ENCODE data around the gene CHP1. TPM values are rescaled to one million over a fixed set of nuclear protein-coding genes. Genes with fewer than 3 reads are reported as not detected.
"Not testable (repeated sequence)": the region's sequence is repeated elsewhere in the genome, so short reads cannot be mapped to it uniquely, and the experiment has no call there.

CHP1 gene
- total and polyA plus RNA-seq, 2 of the 8 experiments (the other 6 are each of a cell fraction or from before 2014, with no cell fraction given) = 45.2 to 89.0 TPM

GRCh38 chr15:41259546-41260189 lies 28.6 kb downstream of the CHP1 start (continued):
- TF ChIP-seq POLR2A (IDR thresholded peaks at IDR 0.05; ENCODE audit: control extremely low read depth in 1 of 2, low read depth in 2 of 2, low read length in 2 of 2) (no peak), KDM4A (IDR thresholded peaks at IDR 0.05; ENCODE audit: low read depth, low read length, severe bottlenecking) (no peak), GTF2F1 (IDR thresholded peaks at IDR 0.05; ENCODE audit: borderline replicate concordance, low read depth, low read length) (no peak), CTBP2 (IDR thresholded peaks at IDR 0.05; ENCODE audit: borderline replicate concordance, insufficient read depth, insufficient read length, low read length) (no peak), RNF2 (IDR thresholded peaks at IDR 0.05; ENCODE audit: borderline replicate concordance, low read depth, low read length, missing control alignments, poor library complexity, severe bottlenecking) (no peak), JUND (IDR thresholded peaks at IDR 0.05; ENCODE audit: low read length) (no peak), SUZ12 (IDR thresholded peaks at IDR 0.05; ENCODE audit: low read length) (no peak), MAX (IDR thresholded peaks at IDR 0.05) (no peak)

GRCh38 chr15:41260924-41261323 lies 29.9 kb downstream of the CHP1 start:
- H2BK5ac ChIP-seq (ENCODE audit: low read depth, low read length); H3K79me1 ChIP-seq (ENCODE audit: low read depth, low read length); H3K4me3 ChIP-seq (ENCODE audit: extremely low read depth in 1 of 4, insufficient read depth in 2 of 4, low read depth in 3 of 4, low read length in 4 of 4); H3K4ac ChIP-seq (replicated peaks; ENCODE audit: insufficient read length, low read depth, low read length); H3K23ac ChIP-seq (ENCODE audit: insufficient read length); H4K8ac ChIP-seq (ENCODE audit: extremely low read depth, insufficient read depth, low read length); H4K20me1 ChIP-seq (replicated peaks in 1 of 2; ENCODE audit: control insufficient read depth in 1 of 2, insufficient read depth in 2 of 2, low read length in 2 of 2); H2BK20ac ChIP-seq (ENCODE audit: low read length); H3K14ac ChIP-seq (ENCODE audit: insufficient read length); H4K91ac ChIP-seq (replicated peaks; ENCODE audit: insufficient read length, low read length); H3K27me3 ChIP-seq (replicated peaks in 1 of 4; ENCODE audit: control insufficient read depth in 3 of 4, extremely low read depth in 1 of 4, insufficient read depth in 3 of 4, low read length in 3 of 4); H2AFZ ChIP-seq (ENCODE audit: low read length); H2BK12ac ChIP-seq (ENCODE audit: low read depth, low read length); H2AK5ac ChIP-seq (ENCODE audit: low read depth, low read length); H3K4me1 ChIP-seq (replicated peaks in 1 of 4; ENCODE audit: control insufficient read depth in 3 of 4, insufficient read depth in 4 of 4, low read length in 3 of 4); H3K9ac ChIP-seq (replicated peaks in 1 of 4; ENCODE audit: extremely low read depth in 1 of 4, low read depth in 3 of 4, low read length in 3 of 4); H3K56ac ChIP-seq (replicated peaks; ENCODE audit: insufficient read length, low read depth, low read length); H3K18ac ChIP-seq (ENCODE audit: extremely low read depth, low read length); H3K9me3 ChIP-seq (ENCODE audit: insufficient read depth in 2 of 2, low read depth in 1 of 2, low read length in 1 of 2); H3K79me2 ChIP-seq (ENCODE audit: control insufficient read depth in 1 of 2, insufficient read depth in 2 of 2, low read length in 2 of 2); H3K27ac ChIP-seq (ENCODE audit: low read depth, low read length); H4K5ac ChIP-seq (ENCODE audit: insufficient read length, low read depth, low read length); DNase-seq (ENCODE audit: low read depth in 1 of 2, low spot score in 2 of 2); H2BK15ac ChIP-seq (ENCODE audit: low read length); H3K23me2 ChIP-seq (ENCODE audit: low read depth, low read length); H3K4me2 ChIP-seq (ENCODE audit: insufficient read depth in 1 of 2, low read depth in 2 of 2, low read length in 2 of 2); POLR2A ChIA-PET (ENCODE audit: partially characterized antibody); FAIRE-seq; H2BK120ac ChIP-seq (replicated peaks; ENCODE audit: low read depth, low read length): not testable (repeated sequence)
- 93% methylated on average over 7 of the region's 7 CpGs; no CpG with 5 or more reads in 1 of the 2 experiments for WGBS, 2 experiments (ENCODE audit: extremely low coverage in 1 of 2, insufficient coverage in 1 of 2, insufficient read length in 1 of 2, insufficient replicate concordance in 2 of 2, low coverage in 1 of 2, low lambda C conversion rate in 2 of 2, missing lambda C conversion rate in 1 of 2)
- peaks cover 0 to 15% (median 4%) of the 10 kb centered on the region in 4 experiments; a peak in 3 of 8 replicates for H3K36me3 ChIP-seq (ENCODE audit: control insufficient read depth in 2 of 4, insufficient read depth in 4 of 4, low read length in 3 of 4)
- CTCF ChIA-PET (ENCODE audit: partially characterized antibody) = interaction anchor here (0.9 kb wide), 1 partner anchor 30 kb away, joined by 3 read pairs; the partner anchor contains the start of gene CHP1
